ENCODE data around the gene TMEM115.

DNA sequence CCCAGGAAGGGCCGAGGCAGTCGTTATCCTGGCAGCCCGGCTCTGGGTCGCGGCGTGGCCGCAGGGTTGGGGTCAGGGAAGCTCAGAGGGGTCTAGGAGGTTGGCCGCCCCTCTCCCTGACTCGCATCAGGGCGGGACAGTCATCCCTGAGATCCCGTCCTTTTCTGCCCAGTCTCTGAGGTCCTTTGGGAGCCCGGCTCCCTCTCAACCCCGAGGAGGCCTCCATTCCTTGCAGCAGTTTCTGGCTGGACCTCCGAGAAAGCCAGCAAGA, 37.3 kb downstream of the TMEM115 start:
- TF ChIP-seq EZH2 (IDR thresholded peaks at IDR 0.05; ENCODE audit: borderline replicate concordance, low read depth, low read length, poor library complexity, severe bottlenecking): no peak
- TF ChIP-seq, protein P1, sequence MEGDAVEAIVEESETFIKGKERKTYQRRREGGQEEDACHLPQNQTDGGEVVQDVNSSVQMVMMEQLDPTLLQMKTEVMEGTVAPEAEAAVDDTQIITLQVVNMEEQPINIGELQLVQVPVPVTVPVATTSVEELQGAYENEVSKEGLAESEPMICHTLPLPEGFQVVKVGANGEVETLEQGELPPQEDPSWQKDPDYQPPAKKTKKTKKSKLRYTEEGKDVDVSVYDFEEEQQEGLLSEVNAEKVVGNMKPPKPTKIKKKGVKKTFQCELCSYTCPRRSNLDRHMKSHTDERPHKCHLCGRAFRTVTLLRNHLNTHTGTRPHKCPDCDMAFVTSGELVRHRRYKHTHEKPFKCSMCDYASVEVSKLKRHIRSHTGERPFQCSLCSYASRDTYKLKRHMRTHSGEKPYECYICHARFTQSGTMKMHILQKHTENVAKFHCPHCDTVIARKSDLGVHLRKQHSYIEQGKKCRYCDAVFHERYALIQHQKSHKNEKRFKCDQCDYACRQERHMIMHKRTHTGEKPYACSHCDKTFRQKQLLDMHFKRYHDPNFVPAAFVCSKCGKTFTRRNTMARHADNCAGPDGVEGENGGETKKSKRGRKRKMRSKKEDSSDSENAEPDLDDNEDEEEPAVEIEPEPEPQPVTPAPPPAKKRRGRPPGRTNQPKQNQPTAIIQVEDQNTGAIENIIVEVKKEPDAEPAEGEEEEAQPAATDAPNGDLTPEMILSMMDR (conservative IDR thresholded peaks at IDR 0.05; ENCODE audit: low read depth, low read length): no peak
